H9 (cell line): ENCODE results near the gene NUP107. TPM values are rescaled to one million over a fixed set of nuclear protein-coding genes. Genes with fewer than 3 reads are reported as not detected.

Experiments
- DNase-seq: peaks from one replicate; pipeline ENCODE4 v3.0.0-alpha.2; 2017
- H2AFZ ChIP-seq: one replicate; pipeline ENCODE4 v1.6.1; 2013; ENCODE audit warnings: mild to moderate bottlenecking, low read length, control low read depth, moderate library complexity
- H2AK5ac ChIP-seq: 2 replicates; pipeline ENCODE4 v1.6.1; 2013; ENCODE audit warnings: low read length, control low read depth, mixed read lengths; ENCODE audit not compliant: insufficient read length
- H2BK120ac ChIP-seq: one replicate; pipeline ENCODE4 v1.6.1; 2013; ENCODE audit warnings: low read depth, mild to moderate bottlenecking, low read length, control low read depth, inconsistent platforms; ENCODE audit not compliant: poor library complexity, severe bottlenecking
- H2BK12ac ChIP-seq: 2 replicates; pipeline ENCODE4 v1.6.1; 2013; ENCODE audit warnings: low read length, control low read depth, mixed read lengths, low read depth; ENCODE audit not compliant: insufficient read length
- H2BK15ac ChIP-seq: 2 replicates; pipeline ENCODE4 v1.6.1; 2013; ENCODE audit warnings: low read depth, low read length, control low read depth
- H2BK20ac ChIP-seq: one replicate; pipeline ENCODE4 v1.6.1; 2013; ENCODE audit warnings: low read depth, mild to moderate bottlenecking, low read length, control low read depth, inconsistent platforms; ENCODE audit not compliant: poor library complexity, severe bottlenecking
- H2BK5ac ChIP-seq: 2 replicates; pipeline ENCODE4 v1.6.1; 2013; ENCODE audit warnings: low read length, control low read depth, mixed read lengths; ENCODE audit not compliant: insufficient read length
- H3K14ac ChIP-seq: 2 replicates; pipeline ENCODE4 v1.6.1; 2013; ENCODE audit warnings: low read length, control low read depth; ENCODE audit not compliant: insufficient read depth
- H3K18ac ChIP-seq: 2 replicates; pipeline ENCODE4 v1.6.1; 2013; ENCODE audit warnings: low read depth, mild to moderate bottlenecking, mixed read lengths, low read length, control low read depth; ENCODE audit not compliant: insufficient read length
- H3K23ac ChIP-seq: 2 replicates; pipeline ENCODE4 v1.6.1; 2013; ENCODE audit warnings: low read length, control low read depth, mixed read lengths, low read depth; ENCODE audit not compliant: insufficient read length
- H3K23me2 ChIP-seq: 2 replicates; pipeline ENCODE4 v1.6.1; 2013; ENCODE audit warnings: low read depth, mild to moderate bottlenecking, mixed read lengths, low read length, control low read depth; ENCODE audit not compliant: insufficient read length, poor library complexity, severe bottlenecking
- H3K27ac ChIP-seq: 2 replicates; pipeline ENCODE4 v1.5.1; 2013; ENCODE audit warnings: low read length, control low read depth, mixed read lengths, low read depth; ENCODE audit not compliant: insufficient read length
- H3K27me3 ChIP-seq: 2 replicates; pipeline ENCODE4 v1.6.1; 2013; ENCODE audit warnings: low read length, control low read depth, inconsistent platforms; ENCODE audit not compliant: insufficient read depth
- H3K4ac ChIP-seq: 2 replicates; pipeline ENCODE4 v1.6.1; 2013; ENCODE audit warnings: low read depth, mild to moderate bottlenecking, control low read depth, inconsistent platforms, low read length, moderate library complexity
- H3K4me1 ChIP-seq: 2 replicates; pipeline ENCODE4 v1.6.1; 2013; ENCODE audit warnings: low read length, control low read depth, inconsistent platforms; ENCODE audit not compliant: insufficient read depth
- H3K4me2 ChIP-seq: 2 replicates; pipeline ENCODE4 v1.6.1; 2013; ENCODE audit warnings: low read length, control low read depth, mixed read lengths; ENCODE audit not compliant: insufficient read length, insufficient read depth
- H3K56ac ChIP-seq: 2 replicates; pipeline ENCODE4 v1.6.1; 2013; ENCODE audit warnings: low read depth, mild to moderate bottlenecking, mixed read lengths, low read length, control low read depth; ENCODE audit not compliant: insufficient read length
- H3K79me1 ChIP-seq: 2 replicates; pipeline ENCODE4 v1.6.1; 2013; ENCODE audit warnings: low read depth, mild to moderate bottlenecking, moderate library complexity, low read length, control low read depth, inconsistent platforms; ENCODE audit not compliant: insufficient read depth, poor library complexity, severe bottlenecking
- H3K79me2 ChIP-seq: 2 replicates; pipeline ENCODE4 v1.6.1; 2013; ENCODE audit warnings: low read length, control low read depth, inconsistent platforms; ENCODE audit not compliant: insufficient read depth
- H3K9ac ChIP-seq: 2 replicates; pipeline ENCODE4 v1.6.1; 2013; ENCODE audit warnings: low read length, control low read depth, mixed read lengths; ENCODE audit not compliant: insufficient read length; ENCODE audit errors: extremely low read depth
- H3K9me3 ChIP-seq: one replicate; pipeline ENCODE4 v1.6.1; 2013; ENCODE audit warnings: low read depth, low read length, inconsistent platforms; ENCODE audit not compliant: control insufficient read depth
- H3T11ph ChIP-seq: one replicate; pipeline ENCODE4 v1.6.1; 2013; ENCODE audit warnings: mild to moderate bottlenecking, low read length, control low read depth, inconsistent platforms
- H4K20me1 ChIP-seq: one replicate; pipeline ENCODE4 v1.6.1; 2013; ENCODE audit not compliant: control insufficient read depth, insufficient read length, insufficient read depth
- H4K5ac ChIP-seq: 2 replicates; pipeline ENCODE4 v1.6.1; 2013; ENCODE audit warnings: low read depth, mild to moderate bottlenecking, mixed read lengths, low read length, control low read depth; ENCODE audit not compliant: insufficient read length
- H4K8ac ChIP-seq: replicated peaks from 2 replicates; pipeline ENCODE4 v1.6.1; 2013; ENCODE audit warnings: low read length, control low read depth, mixed read lengths, low read depth; ENCODE audit not compliant: insufficient read length
- H4K91ac ChIP-seq: 2 replicates; pipeline ENCODE4 v1.6.1; 2013; ENCODE audit warnings: low read depth, mild to moderate bottlenecking, moderate library complexity, mixed read lengths, low read length, control low read depth; ENCODE audit not compliant: insufficient read length
- H3K27ac Mint-ChIP-seq, 3 experiments: 2 replicates in 2 of 3; 3 replicates in 1 of 3; pipeline ENCODE4 v1.8.0; 2020 to 2021; ENCODE audit warnings: mixed read lengths in 3 of 3, mild to moderate bottlenecking in 1 of 3, moderate library complexity in 1 of 3
- H3K27me3 Mint-ChIP-seq: 2 replicates; pipeline ENCODE4 v1.8.0; 2021; ENCODE audit warnings: low read depth, mild to moderate bottlenecking, moderate library complexity, mixed read lengths
- H3K36me3 Mint-ChIP-seq, 3 experiments: 2 replicates in 2 of 3; 3 replicates in 1 of 3; pipeline ENCODE4 v1.8.0; 2020 to 2021; ENCODE audit warnings: low read depth in 3 of 3, mixed read lengths in 3 of 3; ENCODE audit not compliant: insufficient read depth in 1 of 3
- H3K4me1 Mint-ChIP-seq, 2 experiments: 2 replicates each; pipeline ENCODE4 v1.8.0; 2020; ENCODE audit warnings: mixed read lengths in 2 of 2
- H3K4me3 Mint-ChIP-seq, 2 experiments: 2 replicates in 1 of 2; 3 replicates in 1 of 2; pipeline ENCODE4 v1.8.0; 2020 to 2021; ENCODE audit warnings: mild to moderate bottlenecking in 2 of 2, mixed read lengths in 2 of 2, moderate library complexity in 1 of 2
- H3K9me3 Mint-ChIP-seq, 2 experiments: 2 replicates in 1 of 2; 3 replicates in 1 of 2; pipeline ENCODE4 v1.8.0; 2020; ENCODE audit warnings: mild to moderate bottlenecking in 2 of 2, mixed read lengths in 2 of 2, moderate library complexity in 1 of 2
- WGBS: extraction: QIAGEN DNeasy Blood & Tissue Kit; methylation state at CpG from one replicate; pipeline ENCODE4 v1.1.7; 2013; ENCODE audit warnings: missing lambda C conversion rate, low lambda C conversion rate, mixed read lengths; ENCODE audit not compliant: insufficient read length; ENCODE audit errors: extremely low coverage; 5-methylcytosine and 5-hydroxymethylcytosine counted together
- total RNA-seq: library from RNA; stranded (reverse); gene quantifications from 2 replicates; pipeline ENCODE4 v1.2.1, GENCODE V29; 2021
- TF ChIP-seq, protein P1 (sequence below): fragments of 200-600 bp; sonication (generic); conservative IDR thresholded peaks from 3 replicates; pipeline ENCODE4 v1.8.0; 2021; ENCODE audit warnings: antibody characterized with exemption, mild to moderate bottlenecking

NUP107 gene
- total RNA-seq, 1 experiment from 2014 or later: 147 TPM

DNA sequence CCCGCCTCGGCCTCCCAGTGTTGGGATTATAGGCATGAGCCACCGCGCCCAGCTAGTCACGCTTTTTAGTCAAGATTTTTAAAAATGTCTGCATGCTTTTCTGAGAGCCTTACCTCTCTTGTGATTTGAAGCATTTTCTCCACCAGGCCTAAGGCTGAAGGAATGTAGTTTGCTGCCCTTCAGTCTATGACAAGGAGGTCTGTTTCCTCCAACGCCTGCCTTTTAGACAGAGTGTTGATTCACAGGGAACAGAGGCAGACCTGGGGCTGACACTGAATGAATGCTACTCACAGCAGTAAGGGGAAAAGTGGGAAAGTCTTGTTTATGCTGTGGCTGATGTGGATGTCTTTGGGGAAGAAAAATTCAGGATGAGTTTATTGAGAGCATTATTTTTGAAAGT lies 94.0 kb downstream of the NUP107 start:
- H2BK120ac ChIP-seq: no peak overlapping the region
- H3K23ac ChIP-seq: no peak overlapping the region
- H4K20me1 ChIP-seq: no peaks in the 10 kb centered on the region
- H3K79me1 ChIP-seq: no peaks in the 10 kb centered on the region
- no peak overlapping the region for H2BK20ac ChIP-seq
- Mint-ChIP-seq H3K9me3 (no peaks in the 10 kb centered on the region; a peak in 1 of 5 replicates), H3K4me3 (no peak overlapping the region), H3K4me1 (peaks cover 0 to 4% of the 10 kb centered on the region in 2 experiments; a peak in 2 of 4 replicates), H3K27ac (no peak overlapping the region; a peak in 1 of 7 replicates), H3K36me3 (no peaks in the 10 kb centered on the region; a peak in 1 of 7 replicates), H3K27me3 (no peaks in the 10 kb centered on the region)
- H4K91ac ChIP-seq: no peak overlapping the region
- H3K79me2 ChIP-seq: no peaks in the 10 kb centered on the region
- no peak overlapping the region for H3K27ac ChIP-seq
- H2BK5ac ChIP-seq: no peak overlapping the region
- no peaks in the 10 kb centered on the region for H3K27me3 ChIP-seq
- no peaks in the 10 kb centered on the region for H3K23me2 ChIP-seq
- H4K8ac ChIP-seq: no peak overlapping the region
- TF ChIP-seq, protein P1, sequence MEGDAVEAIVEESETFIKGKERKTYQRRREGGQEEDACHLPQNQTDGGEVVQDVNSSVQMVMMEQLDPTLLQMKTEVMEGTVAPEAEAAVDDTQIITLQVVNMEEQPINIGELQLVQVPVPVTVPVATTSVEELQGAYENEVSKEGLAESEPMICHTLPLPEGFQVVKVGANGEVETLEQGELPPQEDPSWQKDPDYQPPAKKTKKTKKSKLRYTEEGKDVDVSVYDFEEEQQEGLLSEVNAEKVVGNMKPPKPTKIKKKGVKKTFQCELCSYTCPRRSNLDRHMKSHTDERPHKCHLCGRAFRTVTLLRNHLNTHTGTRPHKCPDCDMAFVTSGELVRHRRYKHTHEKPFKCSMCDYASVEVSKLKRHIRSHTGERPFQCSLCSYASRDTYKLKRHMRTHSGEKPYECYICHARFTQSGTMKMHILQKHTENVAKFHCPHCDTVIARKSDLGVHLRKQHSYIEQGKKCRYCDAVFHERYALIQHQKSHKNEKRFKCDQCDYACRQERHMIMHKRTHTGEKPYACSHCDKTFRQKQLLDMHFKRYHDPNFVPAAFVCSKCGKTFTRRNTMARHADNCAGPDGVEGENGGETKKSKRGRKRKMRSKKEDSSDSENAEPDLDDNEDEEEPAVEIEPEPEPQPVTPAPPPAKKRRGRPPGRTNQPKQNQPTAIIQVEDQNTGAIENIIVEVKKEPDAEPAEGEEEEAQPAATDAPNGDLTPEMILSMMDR: no peak
- no peak overlapping the region for H3K4me2 ChIP-seq
- H4K5ac ChIP-seq: no peak overlapping the region
- no peak for DNase-seq
- H3K18ac ChIP-seq: no peak overlapping the region
- no peak overlapping the region for H2AK5ac ChIP-seq
- no peak overlapping the region for H3K56ac ChIP-seq
- no peak overlapping the region for H3K9ac ChIP-seq
- no peak overlapping the region for H2AFZ ChIP-seq
- H3K14ac ChIP-seq: no peak overlapping the region
- H3T11ph ChIP-seq: no peak overlapping the region
- no peak overlapping the region for H2BK12ac ChIP-seq
- H2BK15ac ChIP-seq: no peak overlapping the region
- H3K9me3 ChIP-seq: no peaks in the 10 kb centered on the region
- WGBS: no CpG with 5 or more reads among the region's 6 CpGs
- no peaks in the 10 kb centered on the region for H3K4me1 ChIP-seq
- no peak overlapping the region for H3K4ac ChIP-seq
